HepG2 (cell line): ENCODE data around the gene CLDN22. TPM values are rescaled to one million over a fixed set of nuclear protein-coding genes. Genes with fewer than 3 reads are reported as not detected.

ENCODE experiments used
- ATAC-seq: fragments of 200-7000 bp; cut with Tn5 transposase; 3 replicates; pipeline ENCODE4 v1.9.1; 2020; ENCODE audit warnings: mild to moderate bottlenecking, moderate library complexity
- BruUV-seq: library from RNA; stranded (reverse); fragments of 400-500 nt; replicated peaks from 2 replicates; lab custom pipeline; 2021; lab: Mats Ljungman, UMichigan
- CTCF ChIA-PET: fragments of 300-600 bp; formaldehyde crosslinking; extraction: SDS; loops from one replicate; lab custom pipeline; 2021; ENCODE audit warnings: low total read pairs, inconsistent platforms, low intra/inter-chr PET ratio; lab: Yijun Ruan, JAX
- POLR2A ChIA-PET: fragments of 350-600 bp; sonication (Branson Sonifier 250); formaldehyde crosslinking; loops from one replicate; lab custom pipeline; 2020; ENCODE audit warnings: antibody characterized with exemption, inconsistent platforms; lab: Yijun Ruan, JAX
- DNase-seq: peaks from one replicate; pipeline ENCODE4 v3.0.0-alpha.2; 2015; ENCODE audit warnings: low spot score
- FAIRE-seq: peaks from 3 replicates; lab custom pipeline; 2011; peaks lifted over from hg19 to GRCh38; lab: Jason Lieb, UNC
- H2AFZ ChIP-seq: one replicate; pipeline ENCODE4 v1.6.1; 2011; ENCODE audit warnings: low read length, inconsistent platforms
- H3K27ac ChIP-seq: fragments of 300-600 bp; 3 replicates; pipeline ENCODE4 v1.8.0; 2011; ENCODE audit warnings: mixed run types, mild to moderate bottlenecking, mixed read lengths, low read length, inconsistent platforms; ENCODE audit not compliant: insufficient read depth; ENCODE audit errors: extremely low read length
- H3K27me3 ChIP-seq, 2 experiments: fragments of 200-600 bp in 1 of 2; 2 replicates in 1 of 2; 3 replicates in 1 of 2; pipeline versions ENCODE4 v1.6.0 to v1.8.0; 2011; ENCODE audit warnings: low read length in 2 of 2, mild to moderate bottlenecking in 2 of 2, moderate library complexity in 2 of 2, inconsistent platforms in 1 of 2; ENCODE audit not compliant: insufficient read depth in 2 of 2, control insufficient read depth in 1 of 2
- H3K36me3 ChIP-seq, 2 experiments: fragments of 200-600 bp in 1 of 2; replicated peaks in 1 of 2; 2 replicates in 1 of 2; 3 replicates in 1 of 2; pipeline versions ENCODE4 v1.5.1 to v1.8.0; 2011; ENCODE audit warnings: low read length in 2 of 2, inconsistent platforms in 1 of 2; ENCODE audit not compliant: insufficient read depth in 2 of 2, control insufficient read depth in 1 of 2
- H3K4me1 ChIP-seq: 2 replicates; pipeline ENCODE4 v1.5.1; 2012; ENCODE audit warnings: low read length, inconsistent platforms; ENCODE audit not compliant: insufficient read depth
- H3K4me2 ChIP-seq: 2 replicates; pipeline ENCODE4 v1.6.0; 2011; ENCODE audit warnings: low read depth, low read length, inconsistent platforms
- H3K4me3 ChIP-seq, 3 experiments: fragments of 200-600 bp in 1 of 3; sonication (generic), shearing (Covaris generic) in 1 of 3; replicated peaks in 1 of 3; 2 replicates each; pipeline ENCODE4 v1.5.1; 2011 to 2016; ENCODE audit warnings: low read length in 3 of 3, inconsistent platforms in 2 of 3, low read depth in 2 of 3, mild to moderate bottlenecking in 2 of 3, control low read depth in 1 of 3, mixed read lengths in 1 of 3; ENCODE audit not compliant: insufficient read depth in 1 of 3
- H3K79me2 ChIP-seq: one replicate; pipeline ENCODE4 v1.6.1; 2011; ENCODE audit warnings: low read length, inconsistent platforms; ENCODE audit not compliant: insufficient read depth
- H3K9ac ChIP-seq: 2 replicates; pipeline ENCODE4 v1.6.0; 2011; ENCODE audit warnings: mild to moderate bottlenecking, low read depth, low read length, inconsistent platforms; ENCODE audit not compliant: insufficient read depth
- H3K9me3 ChIP-seq: 2 replicates; pipeline ENCODE4 v1.5.1; 2012; ENCODE audit warnings: mild to moderate bottlenecking, low read length
- H4K20me1 ChIP-seq: 2 replicates; pipeline ENCODE4 v1.6.0; 2011; ENCODE audit warnings: inconsistent platforms, mild to moderate bottlenecking, low read length, moderate library complexity; ENCODE audit not compliant: insufficient read depth
- FLYWCH1 ChIP-seq: sonication (generic); formaldehyde crosslinking; IDR thresholded peaks from 2 replicates; pipeline ENCODE4 v1.8.1; 2023; ENCODE audit warnings: mild to moderate bottlenecking, missing genetic modification reagents
- FOSL2 ChIP-seq: sonication (generic); formaldehyde crosslinking; IDR thresholded peaks from 2 replicates; pipeline ENCODE4 v1.4.0; 2020; ENCODE audit warnings: missing genetic modification reagents
- KDM3A ChIP-seq: IDR thresholded peaks from 2 replicates; pipeline ENCODE4 v1.6.1; 2018; ENCODE audit warnings: low read depth, missing compliant biosample characterization
- KDM5A ChIP-seq: fragments of 200-600 bp; sonication (generic); IDR thresholded peaks from 2 replicates; pipeline ENCODE4 v1.7.0; 2018; ENCODE audit warnings: antibody characterized with exemption, mild to moderate bottlenecking, low read length, borderline replicate concordance
- NCOA5 ChIP-seq: sonication (generic); formaldehyde crosslinking; IDR thresholded peaks from 2 replicates; pipeline ENCODE4 v1.4.0; 2020; ENCODE audit warnings: missing genetic modification reagents
- RXRB ChIP-seq: IDR thresholded peaks from 2 replicates; pipeline ENCODE4 v1.6.1; 2016; ENCODE audit warnings: borderline replicate concordance, missing genetic modification reagents, missing compliant biosample characterization
- SUZ12 ChIP-seq: fragments of 150-350 bp; IDR thresholded peaks from 2 replicates; pipeline ENCODE4 v1.6.1; 2014; ENCODE audit warnings: low read depth, low read length
- ZNF564 ChIP-seq: sonication (generic); formaldehyde crosslinking; IDR thresholded peaks from 2 replicates; pipeline ENCODE4 v1.8.1; 2023; ENCODE audit warnings: mild to moderate bottlenecking, missing genetic modification reagents
- ZNF7 ChIP-seq: IDR thresholded peaks from 2 replicates; pipeline ENCODE4 v1.6.1; 2016; ENCODE audit warnings: missing biosample characterization, missing genetic modification reagents
- ZNF83 ChIP-seq: sonication (generic); formaldehyde crosslinking; IDR thresholded peaks from 2 replicates; pipeline ENCODE4 v1.4.0; 2020; ENCODE audit warnings: missing genetic modification reagents, mild to moderate bottlenecking, borderline replicate concordance
- WGBS: methylation state at CpG from one replicate; pipeline ENCODE4 v1.1.6; 2017; ENCODE audit warnings: low lambda C conversion rate; 5-methylcytosine and 5-hydroxymethylcytosine counted together
- in situ Hi-C: cut with HindIII; loops from 2 replicates; pipeline ENCODE4 v1.10.0; 2017; ENCODE audit warnings: low pct_unique_long_range_greater_than_20kb; ENCODE audit not compliant: extremely low pct_ligation_motif_present
- intact Hi-C: fragments of 100-400 bp; cut with micrococcal nuclease; formaldehyde crosslinking; loops from one replicate; pipeline ENCODE4 v1.10.0; 2022; ENCODE audit not compliant: unreplicated experiment
- polyA plus RNA-seq, 8 experiments: library from polyadenylated mRNA; depleted of rRNA in 3 of 8; stranded (reverse) in 7 of 8; unstranded in 1 of 8; fragments of >200 nt; fragmentation: Illumina TruSeq in 4 of 8; extraction: Trizol in 4 of 8; gene quantifications; 2 replicates each; pipeline versions ENCODE4 v1.2.1 to v1.2.3, GENCODE V29; 2011 to 2016; ENCODE audit warnings: low read depth in 4 of 8, missing spikeins in 1 of 8, mixed read lengths in 1 of 8; ENCODE audit not compliant: insufficient read depth in 1 of 8
- total RNA-seq, 5 experiments: library from RNA; depleted of rRNA; stranded (reverse); fragments of >200 nt; fragmentation: Illumina TruSeq; extraction: Trizol; gene quantifications; 2 replicates each; pipeline ENCODE4 v1.2.3, GENCODE V29; 2016; ENCODE audit warnings: low read depth in 1 of 5
- TF ChIP-seq, protein P1 (sequence below): IDR thresholded peaks from 2 replicates; pipeline ENCODE4 v1.6.1; 2016; ENCODE audit warnings: low read depth
- TF ChIP-seq, protein P2 (sequence below): sonication (generic); formaldehyde crosslinking; conservative IDR thresholded peaks from 2 replicates; pipeline ENCODE4 v1.4.0; 2020; ENCODE audit warnings: missing genetic modification reagents

CLDN22 gene
- total and polyA plus RNA-seq, 2 of the 13 experiments (the other 11 are each of a cell fraction or from before 2014, with no cell fraction given): 0.07 TPM; not detected in 1

DNA sequence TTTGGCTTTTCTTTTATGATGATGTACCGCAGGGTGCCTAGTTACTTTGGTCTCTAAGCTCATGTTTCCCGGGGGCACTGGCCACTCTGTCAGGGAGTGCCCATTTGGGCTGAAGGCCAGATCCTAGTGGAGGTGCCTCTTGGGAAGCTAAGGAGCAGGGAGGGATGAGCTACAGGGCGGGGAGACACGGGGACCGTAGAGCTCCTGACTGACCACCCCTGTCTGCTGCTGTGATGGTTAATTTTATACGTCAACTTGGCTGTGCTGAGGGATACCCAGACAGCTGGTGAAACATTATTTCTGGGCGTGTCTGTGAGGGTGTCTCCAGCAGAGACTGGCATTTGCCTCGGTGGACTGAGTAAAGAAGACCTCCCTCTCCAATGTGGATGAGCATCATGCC lies 27.1 kb upstream of the CLDN22 start:
- no peak overlapping the region for H3K9ac ChIP-seq

More for the DNA sequence above, 27.1 kb upstream of the CLDN22 start:
- POLR2A ChIA-PET: no interaction called here
- Histone ChIP-seq H3K4me2 (no peak overlapping the region), H3K36me3 (no peaks in the 10 kb centered on the region), H4K20me1 (no peaks in the 10 kb centered on the region), H3K27me3 (no peaks in the 10 kb centered on the region), H2AFZ (no peak overlapping the region), H3K4me3 (no peak overlapping the region), H3K79me2 (no peaks in the 10 kb centered on the region), H3K4me1 (no peaks in the 10 kb centered on the region), H3K27ac (no peak overlapping the region), H3K9me3 (no peaks in the 10 kb centered on the region)
- in situ Hi-C loops (no loop called here), intact Hi-C loops (no loop called here)
- no peak for ATAC-seq
- FAIRE-seq: no peak
- 53% methylated on average over 4 of the region's 8 CpGs for WGBS
- TF ChIP-seq ZNF83 (CRISPR knock-in tag) (no peak), ZNF564 (CRISPR knock-in tag) (no peak), NCOA5 (CRISPR knock-in tag) (no peak), KDM3A (CRISPR knock-in tag) (no peak), SUZ12 (no peak), ZNF7 (CRISPR knock-in tag) (no peak), RXRB (CRISPR knock-in tag) (no peak), FOSL2 (CRISPR knock-in tag) (no peak), KDM5A (no peak), FLYWCH1 (CRISPR knock-in tag) (no peak)
- TF ChIP-seq, protein P1, sequence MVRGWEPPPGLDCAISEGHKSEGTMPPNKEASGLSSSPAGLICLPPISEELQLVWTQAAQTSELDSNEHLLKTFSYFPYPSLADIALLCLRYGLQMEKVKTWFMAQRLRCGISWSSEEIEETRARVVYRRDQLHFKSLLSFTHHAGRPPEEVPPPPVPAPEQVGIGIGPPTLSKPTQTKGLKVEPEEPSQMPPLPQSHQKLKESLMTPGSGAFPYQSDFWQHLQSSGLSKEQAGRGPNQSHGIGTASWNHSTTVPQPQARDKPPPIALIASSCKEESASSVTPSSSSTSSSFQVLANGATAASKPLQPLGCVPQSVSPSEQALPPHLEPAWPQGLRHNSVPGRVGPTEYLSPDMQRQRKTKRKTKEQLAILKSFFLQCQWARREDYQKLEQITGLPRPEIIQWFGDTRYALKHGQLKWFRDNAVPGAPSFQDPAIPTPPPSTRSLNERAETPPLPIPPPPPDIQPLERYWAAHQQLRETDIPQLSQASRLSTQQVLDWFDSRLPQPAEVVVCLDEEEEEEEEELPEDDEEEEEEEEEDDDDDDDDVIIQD (CRISPR knock-in tag): no peak
- TF ChIP-seq, protein P2, sequence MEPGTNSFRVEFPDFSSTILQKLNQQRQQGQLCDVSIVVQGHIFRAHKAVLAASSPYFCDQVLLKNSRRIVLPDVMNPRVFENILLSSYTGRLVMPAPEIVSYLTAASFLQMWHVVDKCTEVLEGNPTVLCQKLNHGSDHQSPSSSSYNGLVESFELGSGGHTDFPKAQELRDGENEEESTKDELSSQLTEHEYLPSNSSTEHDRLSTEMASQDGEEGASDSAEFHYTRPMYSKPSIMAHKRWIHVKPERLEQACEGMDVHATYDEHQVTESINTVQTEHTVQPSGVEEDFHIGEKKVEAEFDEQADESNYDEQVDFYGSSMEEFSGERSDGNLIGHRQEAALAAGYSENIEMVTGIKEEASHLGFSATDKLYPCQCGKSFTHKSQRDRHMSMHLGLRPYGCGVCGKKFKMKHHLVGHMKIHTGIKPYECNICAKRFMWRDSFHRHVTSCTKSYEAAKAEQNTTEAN (CRISPR knock-in tag): no peak
- CTCF ChIA-PET: no interaction called here
- BruUV-seq: no TSS peak
- no peak for DNase-seq
